ENCODE data around the gene AK5. TPM values are rescaled to one million over a fixed set of nuclear protein-coding genes. Genes with fewer than 3 reads are reported as not detected.
A peak's percentile ranks its signal among the peaks of the same experiment; 100 is the strongest.

Gene AK5
- total RNA-seq, 6 donors from 2014 or later = 0.10 to 0.74 TPM; not detected in 4

DNA sequence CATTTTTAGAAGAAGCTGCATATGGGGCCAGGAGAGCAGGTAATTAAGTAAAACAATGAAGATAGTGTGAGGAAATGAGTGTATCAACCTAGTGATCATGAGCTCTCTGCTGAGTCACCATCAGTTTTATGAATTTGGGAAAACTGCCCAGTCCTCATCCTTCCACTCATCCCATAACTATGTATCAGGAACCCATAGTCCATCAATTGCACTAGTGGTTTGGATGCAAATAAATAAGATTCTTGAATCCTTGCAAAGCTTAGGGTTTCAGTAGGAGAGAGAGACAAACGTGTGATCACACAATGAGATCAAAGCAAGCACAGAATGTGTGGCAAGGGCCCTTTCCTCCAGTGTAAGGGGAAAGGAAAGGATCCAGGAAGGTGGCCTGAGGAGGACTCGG lies 255.0 kb downstream of the AK5 start:
- peaks cover 0 to 15% (median 4%) of the 10 kb centered on the region in 4 donors for H3K4me1 ChIP-seq
- no peak overlapping the region for H3K4me3 ChIP-seq
- WGBS, 2 donors = 55 to 69% methylated on average over 2 of the region's 2 CpGs
- ATAC-seq (ENCODE audit: low FRiP score in 2 of 2) = no peak
- no peak for DNase-seq
- H3K9me3 ChIP-seq = no peaks in the 10 kb centered on the region
- no peaks in the 10 kb centered on the region for H3K27me3 ChIP-seq
- no peaks in the 10 kb centered on the region for H3K36me3 ChIP-seq
- TF ChIP-seq EP300 (IDR thresholded peaks at IDR 0.05) = no peak
- TF ChIP-seq POLR2AphosphoS5 (IDR thresholded peaks at IDR 0.05) = no peak
- TF ChIP-seq, protein P1, sequence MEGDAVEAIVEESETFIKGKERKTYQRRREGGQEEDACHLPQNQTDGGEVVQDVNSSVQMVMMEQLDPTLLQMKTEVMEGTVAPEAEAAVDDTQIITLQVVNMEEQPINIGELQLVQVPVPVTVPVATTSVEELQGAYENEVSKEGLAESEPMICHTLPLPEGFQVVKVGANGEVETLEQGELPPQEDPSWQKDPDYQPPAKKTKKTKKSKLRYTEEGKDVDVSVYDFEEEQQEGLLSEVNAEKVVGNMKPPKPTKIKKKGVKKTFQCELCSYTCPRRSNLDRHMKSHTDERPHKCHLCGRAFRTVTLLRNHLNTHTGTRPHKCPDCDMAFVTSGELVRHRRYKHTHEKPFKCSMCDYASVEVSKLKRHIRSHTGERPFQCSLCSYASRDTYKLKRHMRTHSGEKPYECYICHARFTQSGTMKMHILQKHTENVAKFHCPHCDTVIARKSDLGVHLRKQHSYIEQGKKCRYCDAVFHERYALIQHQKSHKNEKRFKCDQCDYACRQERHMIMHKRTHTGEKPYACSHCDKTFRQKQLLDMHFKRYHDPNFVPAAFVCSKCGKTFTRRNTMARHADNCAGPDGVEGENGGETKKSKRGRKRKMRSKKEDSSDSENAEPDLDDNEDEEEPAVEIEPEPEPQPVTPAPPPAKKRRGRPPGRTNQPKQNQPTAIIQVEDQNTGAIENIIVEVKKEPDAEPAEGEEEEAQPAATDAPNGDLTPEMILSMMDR (IDR thresholded peaks at IDR 0.05) = no peak
- no peak for TF ChIP-seq POLR2A (IDR thresholded peaks at IDR 0.05)
- no peak overlapping the region for H3K27ac ChIP-seq

DNA sequence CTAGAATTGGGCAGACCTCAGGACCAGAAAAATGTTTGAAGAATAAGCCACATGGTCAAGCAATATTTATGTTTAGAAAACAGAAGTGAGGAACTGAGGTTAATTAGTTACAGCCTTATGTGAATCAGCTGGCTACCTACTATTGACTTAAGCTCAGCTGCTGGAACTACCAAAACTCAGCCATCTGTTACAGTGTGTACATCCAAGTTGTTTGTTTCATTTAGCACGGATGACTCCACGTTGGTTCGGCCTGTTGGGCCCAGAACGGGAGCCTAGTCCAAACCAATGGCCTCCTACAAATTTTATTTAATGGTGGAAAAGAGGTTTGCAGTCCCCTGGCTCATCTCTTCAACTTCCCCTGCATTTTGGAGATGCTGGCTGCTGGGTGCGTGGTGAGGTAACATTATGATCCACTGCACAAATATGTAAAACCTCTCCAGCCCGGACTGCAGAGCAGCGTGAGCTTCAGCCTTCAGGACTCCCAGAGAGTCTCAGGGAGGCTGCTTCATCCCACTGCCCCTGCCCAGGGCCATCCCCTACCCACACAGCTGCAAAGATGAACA lies 257.2 kb downstream of the AK5 start:
- no peak for DNase-seq
- 75 to 85% methylated on average over 5 to 7 of the region's 7 CpGs for WGBS, 2 donors
- Histone ChIP-seq H3K4me3 (no peak overlapping the region), H3K9me3 (no peaks in the 10 kb centered on the region), H3K27me3 (no peaks in the 10 kb centered on the region), H3K27ac (no peak overlapping the region), H3K36me3 (no peaks in the 10 kb centered on the region), H3K4me1 (peaks cover 0 to 9% (median 4%) of the 10 kb centered on the region in 4 donors)
- TF ChIP-seq POLR2A (IDR thresholded peaks at IDR 0.05) (no peak), POLR2AphosphoS5 (IDR thresholded peaks at IDR 0.05) (no peak), EP300 (IDR thresholded peaks at IDR 0.05) (no peak)
- TF ChIP-seq, protein P1 (IDR thresholded peaks at IDR 0.05) = no peak
- ATAC-seq (ENCODE audit: low FRiP score in 2 of 2) = peak; percentile 21 to 85

DNA sequence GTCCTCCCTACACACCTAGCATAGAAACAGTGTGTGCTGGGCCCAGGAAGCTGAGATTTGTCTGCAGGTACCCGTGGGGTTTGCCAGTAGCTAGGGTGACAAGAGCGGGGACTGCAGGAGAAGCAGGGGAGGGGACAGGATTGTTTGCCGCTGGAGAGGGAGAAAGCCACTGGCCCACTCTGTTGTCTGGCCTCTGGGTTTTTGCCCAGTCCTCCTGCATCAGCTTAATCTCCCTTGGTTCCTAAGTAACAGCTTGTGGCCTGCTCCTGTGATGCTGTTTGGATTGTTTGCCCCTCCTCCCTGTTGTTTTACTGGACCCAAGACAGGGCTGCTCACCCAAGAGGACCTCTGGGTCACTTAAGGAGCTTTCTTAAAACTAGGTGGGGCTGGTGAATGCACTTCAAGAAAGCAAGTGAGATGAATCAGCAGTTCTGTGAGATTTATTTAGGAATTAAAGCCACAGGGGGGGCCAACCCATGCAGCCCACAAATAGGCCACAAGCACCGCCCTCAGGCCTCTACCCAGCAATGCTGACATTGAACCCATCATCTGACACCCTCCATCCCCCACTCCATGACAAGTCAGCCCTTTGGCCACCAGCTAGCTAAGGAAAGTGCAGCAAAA lies 257.8 kb downstream of the AK5 start:
- ATAC-seq (ENCODE audit: low FRiP score in 2 of 2) (peak; percentile 53 to 68), DNase-seq (peak in 1 of 2 donors; percentile 25)
- H3K36me3 ChIP-seq = no peaks in the 10 kb centered on the region
- WGBS, 2 donors = 63 to 65% methylated on average over 4 of the region's 4 CpGs
- TF ChIP-seq POLR2A (IDR thresholded peaks at IDR 0.05) (no peak), EP300 (IDR thresholded peaks at IDR 0.05) (no peak), POLR2AphosphoS5 (IDR thresholded peaks at IDR 0.05) (no peak)
- TF ChIP-seq, protein P1 (IDR thresholded peaks at IDR 0.05) = no peak
- H3K4me3 ChIP-seq = no peak overlapping the region
- H3K27me3 ChIP-seq = no peaks in the 10 kb centered on the region
- H3K4me1 ChIP-seq = peaks cover 0 to 9% (median 4%) of the 10 kb centered on the region in 4 donors
- H3K9me3 ChIP-seq = no peaks in the 10 kb centered on the region
- no peak overlapping the region for H3K27ac ChIP-seq

- Histone ChIP-seq H3K36me3 (no peaks in the 10 kb centered on the region), H3K4me1 (peaks cover 0 to 9% (median 4%) of the 10 kb centered on the region in 4 donors), H3K27me3 (no peaks in the 10 kb centered on the region), H3K27ac (no peak overlapping the region), H3K4me3 (no peak overlapping the region), H3K9me3 (no peaks in the 10 kb centered on the region)
- DNase-seq (no peak), ATAC-seq (ENCODE audit: low FRiP score in 2 of 2) (no peak)
- TF ChIP-seq, protein P1 (IDR thresholded peaks at IDR 0.05) = no peak
- TF ChIP-seq EP300 (IDR thresholded peaks at IDR 0.05) = no peak
- no peak for TF ChIP-seq POLR2AphosphoS5 (IDR thresholded peaks at IDR 0.05)
- no peak for TF ChIP-seq POLR2A (IDR thresholded peaks at IDR 0.05)
- 88 to 89% methylated on average over 6 of the region's 6 CpGs for WGBS, 2 donors
Measured at GRCh38 chr1:77540501-77541161, 258.8 kb downstream of the AK5 start.
